Kidney (tissue), 14 donors: Measurements from ENCODE around the gene LMTK2. TPM values are rescaled to one million over a fixed set of nuclear protein-coding genes. Genes with fewer than 3 reads are reported as not detected.

Experiments used
- DNase-seq, 5 donors: peaks; one replicate each; pipeline ENCODE4 v3.0.0-alpha.2; 2013 to 2020
- FAIRE-seq: peaks from 2 replicates; lab custom pipeline; 2012; peaks lifted over from hg19 to GRCh38; lab: Jason Lieb, UNC
- H3K27ac ChIP-seq, 2 donors: one replicate each; pipeline ENCODE4 v1.7.0; 2013; ENCODE audit warnings: low read depth in 2 of 2, low read length in 2 of 2, inconsistent platforms in 1 of 2
- H3K27me3 ChIP-seq: one replicate; pipeline ENCODE4 v1.7.1; 2013; ENCODE audit warnings: low read length, inconsistent platforms; ENCODE audit not compliant: control insufficient read depth, insufficient read depth
- H3K36me3 ChIP-seq, 3 donors: one replicate each; pipeline versions ENCODE4 v1.7.0 to v1.7.1; 2013; ENCODE audit warnings: low read length in 3 of 3, control low read depth in 1 of 3, inconsistent platforms in 1 of 3; ENCODE audit not compliant: insufficient read depth in 3 of 3, control insufficient read depth in 2 of 3
- H3K4me1 ChIP-seq, 3 donors: one replicate each; pipeline versions ENCODE4 v1.7.0 to v1.7.1; 2013; ENCODE audit warnings: low read length in 3 of 3, inconsistent platforms in 1 of 3, low read depth in 1 of 3; ENCODE audit not compliant: control insufficient read depth in 2 of 3, insufficient read depth in 2 of 3
- H3K4me3 ChIP-seq, 3 donors: one replicate each; pipeline versions ENCODE4 v1.7.0 to v1.8.1; 2013; ENCODE audit warnings: low read length in 3 of 3, control low read depth in 1 of 3, inconsistent platforms in 1 of 3
- H3K9ac ChIP-seq, 3 donors: one replicate each; pipeline versions ENCODE4 v1.7.0 to v1.7.1; 2013; ENCODE audit warnings: low read length in 3 of 3, control low read depth in 1 of 3, inconsistent platforms in 1 of 3
- H3K9me3 ChIP-seq, 3 donors: one replicate each; pipeline versions ENCODE4 v1.7.0 to v1.7.1; 2013; ENCODE audit warnings: low read length in 3 of 3, control low read depth in 1 of 3, inconsistent platforms in 1 of 3; ENCODE audit not compliant: control insufficient read depth in 2 of 3, insufficient read depth in 1 of 3
- intact Hi-C: fragments of 100-400 bp; cut with DNase I; formaldehyde crosslinking; loops from one replicate; pipeline ENCODE4 v1.11.1; 2022
- polyA plus RNA-seq: library from polyadenylated mRNA; stranded (reverse); fragments of 350-450 nt; fragmentation: Illumina TruSeq; extraction: RNeasy Lipid Tissue Mini Kit (QIAGEN cat#74804); gene quantifications from one replicate; pipeline ENCODE4 v1.2.3, GENCODE V29; 2014; ENCODE audit warnings: low read depth, low replicate concordance; ENCODE audit not compliant: insufficient read depth
- total RNA-seq: library from RNA; stranded (reverse); fragmentation: NEBNext Ultra II Directional; extraction: Animal tissue kit (Norgen Biotek cat#: 25700); gene quantifications from one replicate; pipeline ENCODE4 v1.2.1, GENCODE V29; 2021
- TF ChIP-seq, protein P1 (sequence below): IDR thresholded peaks from 3 replicates; pipeline ENCODE4 v1.5.1; 2012; ENCODE audit warnings: mild to moderate bottlenecking, moderate library complexity, borderline replicate concordance; ENCODE audit not compliant: insufficient read depth; ENCODE audit errors: extremely low read depth
- donor health status: control.
- donor health status: control.
- donor health status: control.
- donor health status: control.
- donor health status: control.
- donor health status: DM: yes; HTN: yes; CAD: no.
- donor health status: Normal renal cell carcinoma (clear cell type).

Gene LMTK2
- total and polyA plus RNA-seq, 2 donors from 2014 or later = 3.3 to 24.8 TPM

DNA sequence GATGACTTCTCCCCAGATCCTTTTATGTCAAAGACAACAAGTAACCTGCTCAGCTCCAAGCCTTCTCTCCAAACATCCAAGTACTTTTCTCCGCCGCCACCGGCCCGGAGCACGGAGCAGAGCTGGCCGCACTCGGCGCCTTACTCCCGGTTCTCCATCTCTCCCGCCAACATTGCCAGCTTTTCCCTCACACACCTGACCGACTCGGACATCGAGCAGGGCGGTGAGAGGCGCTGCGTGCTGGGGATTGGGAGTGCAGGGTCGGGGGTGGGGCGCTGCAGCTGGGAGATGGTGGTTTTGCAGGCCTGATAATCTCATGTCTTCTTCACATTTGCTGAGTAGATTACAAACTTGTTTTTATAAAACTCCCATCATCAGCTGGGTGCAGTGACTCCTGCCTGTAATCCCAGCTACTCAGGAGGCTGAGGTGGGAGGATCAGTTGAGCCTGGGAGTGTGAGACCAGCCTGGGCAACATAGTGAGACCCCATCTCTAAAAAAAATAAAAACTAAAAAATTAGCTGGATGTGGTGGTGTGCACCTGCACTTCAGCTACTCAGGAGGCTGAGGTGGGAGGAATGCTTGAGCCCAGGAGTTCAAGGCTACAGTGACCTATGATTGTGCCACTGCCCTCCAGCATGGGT lies 97.4 kb downstream of the LMTK2 start:
- Histone ChIP-seq H3K27ac (no peak overlapping the region), H3K4me1 (no peaks in the 10 kb centered on the region), H3K4me3 (no peak overlapping the region), H3K9ac (no peak overlapping the region), H3K36me3 (peaks cover 0 to 15% (median 0%) of the 10 kb centered on the region in 3 donors), H3K27me3 (no peaks in the 10 kb centered on the region), H3K9me3 (no peaks in the 10 kb centered on the region)
- TF ChIP-seq, protein P1, sequence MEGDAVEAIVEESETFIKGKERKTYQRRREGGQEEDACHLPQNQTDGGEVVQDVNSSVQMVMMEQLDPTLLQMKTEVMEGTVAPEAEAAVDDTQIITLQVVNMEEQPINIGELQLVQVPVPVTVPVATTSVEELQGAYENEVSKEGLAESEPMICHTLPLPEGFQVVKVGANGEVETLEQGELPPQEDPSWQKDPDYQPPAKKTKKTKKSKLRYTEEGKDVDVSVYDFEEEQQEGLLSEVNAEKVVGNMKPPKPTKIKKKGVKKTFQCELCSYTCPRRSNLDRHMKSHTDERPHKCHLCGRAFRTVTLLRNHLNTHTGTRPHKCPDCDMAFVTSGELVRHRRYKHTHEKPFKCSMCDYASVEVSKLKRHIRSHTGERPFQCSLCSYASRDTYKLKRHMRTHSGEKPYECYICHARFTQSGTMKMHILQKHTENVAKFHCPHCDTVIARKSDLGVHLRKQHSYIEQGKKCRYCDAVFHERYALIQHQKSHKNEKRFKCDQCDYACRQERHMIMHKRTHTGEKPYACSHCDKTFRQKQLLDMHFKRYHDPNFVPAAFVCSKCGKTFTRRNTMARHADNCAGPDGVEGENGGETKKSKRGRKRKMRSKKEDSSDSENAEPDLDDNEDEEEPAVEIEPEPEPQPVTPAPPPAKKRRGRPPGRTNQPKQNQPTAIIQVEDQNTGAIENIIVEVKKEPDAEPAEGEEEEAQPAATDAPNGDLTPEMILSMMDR = no peak
- FAIRE-seq (no peak), DNase-seq (peak in 1 of 5 donors; percentile 63)
- intact Hi-C loops = no loop called here

DNA sequence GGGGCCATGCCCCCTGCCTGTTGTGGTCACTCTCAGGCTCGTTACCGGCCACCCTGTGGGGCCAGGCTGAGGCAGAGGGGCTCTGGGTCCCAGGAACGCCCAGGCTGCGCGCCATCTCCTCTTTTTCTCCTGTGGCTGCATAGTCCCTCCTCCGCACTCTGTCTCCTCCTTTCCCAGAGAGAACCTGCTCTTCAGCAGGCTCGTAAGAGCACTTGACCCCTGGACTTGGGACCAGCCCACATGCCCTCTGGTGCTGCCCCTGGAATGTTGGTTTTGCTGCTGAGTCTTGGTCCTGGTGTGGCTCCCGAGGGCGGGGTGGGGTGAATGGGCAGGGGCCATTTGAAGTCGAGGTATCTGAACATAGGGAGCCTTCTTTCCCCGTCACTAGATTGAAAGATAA lies 98.0 kb downstream of the LMTK2 start:
- H3K27me3 ChIP-seq = no peaks in the 10 kb centered on the region
- no peaks in the 10 kb centered on the region for H3K9me3 ChIP-seq
- H3K27ac ChIP-seq = no peak overlapping the region
- TF ChIP-seq, protein P1 = no peak
- peak in 1 of 5 donors; percentile 53 for DNase-seq
- H3K4me3 ChIP-seq = no peak overlapping the region
- FAIRE-seq = no peak
- no peak overlapping the region for H3K9ac ChIP-seq
- H3K4me1 ChIP-seq = no peaks in the 10 kb centered on the region
- peaks cover 0 to 15% (median 0%) of the 10 kb centered on the region in 3 donors for H3K36me3 ChIP-seq
- intact Hi-C loops = no loop called here

DNA sequence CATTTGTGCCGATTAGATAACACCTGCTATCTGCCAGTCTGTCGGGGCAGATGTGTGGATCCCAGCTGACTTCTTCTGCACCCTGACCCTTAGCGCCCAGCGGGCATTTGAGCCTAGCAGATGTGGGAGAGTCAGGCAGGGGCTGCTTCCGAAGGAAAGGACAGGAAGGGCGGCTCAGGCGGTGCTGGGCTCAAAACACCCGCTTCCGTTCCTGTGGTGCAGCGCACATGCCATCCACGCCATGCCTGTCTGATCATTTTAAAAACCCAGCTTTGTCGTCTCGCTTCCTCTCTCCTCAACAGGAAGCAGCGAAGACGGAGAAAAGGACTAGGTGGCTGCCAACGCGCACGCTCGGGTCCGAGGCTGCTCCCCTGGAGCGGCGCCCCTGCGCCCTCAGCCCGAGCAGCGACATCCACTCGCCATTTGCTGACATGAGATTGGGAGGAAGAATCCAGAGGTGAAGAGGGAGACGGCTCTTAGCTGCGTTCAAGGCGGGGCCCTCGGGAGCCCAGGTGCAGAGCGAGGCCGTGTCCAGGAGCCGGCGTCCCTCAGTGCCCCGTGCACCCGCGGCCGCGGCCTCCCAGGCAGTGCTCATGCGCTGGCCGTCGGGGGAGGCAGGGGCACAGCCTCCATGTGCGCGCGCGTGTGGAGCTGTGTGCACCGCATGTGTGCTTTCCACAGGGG lies 98.6 kb downstream of the LMTK2 start:
- H3K27ac ChIP-seq = no peak overlapping the region
- H3K4me1 ChIP-seq = no peaks in the 10 kb centered on the region
- no peaks in the 10 kb centered on the region for H3K9me3 ChIP-seq
- TF ChIP-seq, protein P1 = no peak
- peaks cover 0 to 15% (median 0%) of the 10 kb centered on the region in 3 donors for H3K36me3 ChIP-seq
- H3K27me3 ChIP-seq = no peaks in the 10 kb centered on the region
- H3K4me3 ChIP-seq = no peak overlapping the region
- FAIRE-seq (no peak), DNase-seq (peak in 1 of 5 donors; percentile 53)
- intact Hi-C loops = no loop called here
- no peak overlapping the region for H3K9ac ChIP-seq
